AG04449 (cell line): ENCODE measurements around the gene C4orf33.

Experiments
- CTCF ChIA-PET: fragments of 350-600 bp; formaldehyde crosslinking; extraction: SDS; loops from one replicate; lab custom pipeline; 2021; ENCODE audit warnings: antibody characterized with exemption; lab: Yijun Ruan, JAX
- POLR2A ChIA-PET: fragments of 400-600, 350-600 bp; formaldehyde crosslinking; extraction: SDS; loops from one replicate; lab custom pipeline; 2020; ENCODE audit warnings: antibody characterized with exemption, inconsistent platforms; lab: Yijun Ruan, JAX
- DNase-seq: peaks from one replicate; pipeline ENCODE4 v3.0.0-alpha.2; 2010; ENCODE audit warnings: low read depth, low spot score
- H3K4me3 ChIP-seq: 2 replicates; pipeline ENCODE4 v1.5.1; 2011; ENCODE audit warnings: low read depth, mild to moderate bottlenecking, control low read depth, low read length
- CTCF ChIP-seq: IDR thresholded peaks from one replicate; pipeline ENCODE4 v1.5.1; 2011; ENCODE audit warnings: mild to moderate bottlenecking, moderate library complexity, low read length, control low read depth, inconsistent platforms; ENCODE audit not compliant: insufficient read depth; ENCODE audit errors: missing control alignments

The C4orf33 gene

GRCh38 chr4:129080129-129080528 is 15.8 kb upstream of the C4orf33 start:
- POLR2A ChIA-PET: no interaction called here

GRCh38 chr4:129082302-129082701 is 13.7 kb upstream of the C4orf33 start:
- DNase-seq: no peak
- ChIA-PET CTCF (no interaction called here), POLR2A (no interaction called here)

More at GRCh38 chr4:129080129-129080528, 15.8 kb upstream of the C4orf33 start:
- no peak overlapping the region for H3K4me3 ChIP-seq
- no peak for TF ChIP-seq CTCF
- no peak for DNase-seq
- CTCF ChIA-PET: no interaction called here

GRCh38 chr4:129085472-129085871 is 10.5 kb upstream of the C4orf33 start:
- ChIA-PET POLR2A (no interaction called here), CTCF (no interaction called here)
- no peak for TF ChIP-seq CTCF
- H3K4me3 ChIP-seq: no peak overlapping the region
- no peak for DNase-seq

More at GRCh38 chr4:129082302-129082701, 13.7 kb upstream of the C4orf33 start:
- TF ChIP-seq CTCF: no peak
- no peak overlapping the region for H3K4me3 ChIP-seq

GRCh38 chr4:129087516-129087915 is 8.4 kb upstream of the C4orf33 start:
- no peak for DNase-seq
- ChIA-PET CTCF (no interaction called here), POLR2A (no interaction called here)
- no peak overlapping the region for H3K4me3 ChIP-seq
- no peak for TF ChIP-seq CTCF

GRCh38 chr4:129092631-129093190 is 3.2 kb upstream of the C4orf33 start:
- POLR2A ChIA-PET: no interaction called here
- CTCF ChIA-PET: interaction anchor here (1.0 kb wide), 1 partner anchor 639 kb away, joined by 3 read pairs; no protein-coding TSS in a partner anchor
- peak overlapping the region; percentile 93 for H3K4me3 ChIP-seq
- no peak for DNase-seq
- no peak for TF ChIP-seq CTCF

- TF ChIP-seq CTCF: no peak
- peak within 1 kb of the TSS; percentile 93 for H3K4me3 ChIP-seq
- CTCF ChIA-PET: interaction anchor here (1.0 to 1.1 kb wide), 2 partner anchors 230 to 639 kb away, joined by 3 to 5 read pairs; no protein-coding TSS in a partner anchor
- POLR2A ChIA-PET: interaction anchor here (0.5 to 0.7 kb wide), 3 partner anchors 19 to 168 kb away, joined by 3 to 5 read pairs (median 4); no protein-coding TSS in a partner anchor
- DNase-seq: peak; percentile 84
These were observed 2.6 kb upstream of the C4orf33 start, which contains the start of gene SCLT1 for GRCh38 chr4:129093191-129093920. Gene SCLT1 (minus strand): TSS chr4:129093539. CDS start chr4:129093103, 436 bp downstream.
